ENCODE results near the gene MRPS18A.
A peak's percentile ranks its signal among the peaks of the same experiment; 100 is the strongest.
"Not testable (repeated sequence)": the region's sequence is repeated elsewhere in the genome, so short reads cannot be mapped to it uniquely, and the experiment has no call there.

The MRPS18A gene

DNA sequence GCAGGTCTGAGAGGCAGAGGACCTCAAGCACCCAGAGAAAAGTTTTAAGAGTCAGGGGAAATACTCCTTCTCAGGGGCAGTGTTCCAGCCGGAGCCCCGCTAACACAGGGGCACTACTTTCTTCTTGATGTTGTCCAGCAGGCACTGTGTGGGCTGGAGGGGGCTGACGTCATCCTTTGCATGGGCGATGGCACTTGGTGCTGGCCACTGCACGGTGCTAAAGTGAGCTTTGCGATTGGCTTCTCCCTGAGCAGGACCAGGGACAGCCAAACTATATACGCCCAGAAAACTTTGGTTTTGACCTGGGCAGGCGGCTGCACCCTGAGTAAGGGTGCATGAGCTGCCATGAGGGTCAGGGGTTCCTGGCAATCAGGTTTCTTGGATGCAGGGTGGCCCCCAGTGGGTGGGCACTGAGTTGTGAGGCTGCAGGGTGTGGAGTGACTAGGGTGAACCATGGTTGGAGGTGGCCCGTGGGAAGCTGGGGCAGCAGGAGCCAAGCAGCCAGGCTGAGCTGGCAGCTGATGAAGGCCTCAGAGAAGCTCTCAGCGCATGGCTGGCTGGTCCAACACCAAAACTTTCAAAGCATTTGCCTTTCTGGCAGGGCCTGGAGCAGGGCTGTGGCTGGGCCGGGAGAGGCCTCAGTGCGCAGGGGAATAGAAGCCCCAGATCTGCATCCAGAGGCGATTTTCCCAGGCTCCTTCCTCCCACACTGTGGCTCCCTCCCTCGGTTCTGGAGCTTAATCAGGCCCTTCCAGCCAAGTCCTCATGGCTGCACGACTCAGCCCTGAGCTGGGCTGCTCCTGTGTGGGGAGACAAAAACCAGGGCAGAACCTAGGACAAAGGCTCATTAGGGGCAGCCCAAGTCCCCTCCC lies 18.3 kb downstream of the MRPS18A start:
- DNase-seq, result no peak

GRCh38 chr6:43668151-43669028 lies 19.2 kb downstream of the MRPS18A start:
- DNase-seq, result peak; percentile 52

DNA sequence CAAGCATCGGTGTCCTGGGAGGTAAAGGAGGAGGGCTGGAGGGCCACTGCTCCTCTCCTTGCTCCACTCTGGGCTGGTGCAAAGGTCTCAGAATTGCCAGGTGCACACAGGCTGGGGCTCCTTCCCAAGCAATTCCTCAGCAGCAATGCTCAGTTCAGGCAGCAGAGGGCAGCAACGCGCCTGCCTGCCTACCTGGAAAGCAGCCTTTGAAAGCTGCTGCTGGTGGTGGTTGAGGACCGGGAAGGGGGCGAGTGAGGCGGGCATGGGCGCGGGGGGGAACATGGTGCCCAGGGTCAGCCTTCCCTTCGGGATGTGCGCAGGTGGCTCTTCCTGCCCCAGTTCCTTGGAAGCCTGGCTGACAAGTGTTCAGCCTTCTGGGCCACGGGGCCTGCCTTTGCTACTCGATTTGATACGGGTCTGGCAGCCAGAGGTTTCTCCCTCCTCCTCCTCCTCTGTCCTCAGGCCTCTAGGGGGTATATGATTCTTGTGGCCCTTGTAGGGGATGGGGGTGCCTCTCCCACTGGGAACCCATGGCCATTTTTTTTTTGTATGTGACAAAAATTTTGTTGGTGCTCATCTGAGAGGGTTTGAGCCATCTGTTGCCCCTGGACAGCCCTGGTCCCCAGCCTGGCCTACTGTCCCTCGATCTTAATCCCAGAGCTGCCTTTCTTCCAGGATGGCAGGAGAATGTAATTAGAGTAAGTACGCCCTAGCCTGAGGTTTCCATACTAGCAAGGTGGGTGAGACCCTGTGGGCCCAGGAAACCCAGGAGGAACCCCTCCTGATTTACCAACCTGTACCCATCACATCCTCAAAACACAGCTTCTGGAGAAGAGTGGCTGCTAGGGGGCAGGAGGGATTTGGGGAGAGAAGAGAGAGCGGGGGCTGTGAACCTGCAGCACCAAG lies 20.1 kb downstream of the MRPS18A start:
- DNase-seq, result peak; percentile 85

DNA sequence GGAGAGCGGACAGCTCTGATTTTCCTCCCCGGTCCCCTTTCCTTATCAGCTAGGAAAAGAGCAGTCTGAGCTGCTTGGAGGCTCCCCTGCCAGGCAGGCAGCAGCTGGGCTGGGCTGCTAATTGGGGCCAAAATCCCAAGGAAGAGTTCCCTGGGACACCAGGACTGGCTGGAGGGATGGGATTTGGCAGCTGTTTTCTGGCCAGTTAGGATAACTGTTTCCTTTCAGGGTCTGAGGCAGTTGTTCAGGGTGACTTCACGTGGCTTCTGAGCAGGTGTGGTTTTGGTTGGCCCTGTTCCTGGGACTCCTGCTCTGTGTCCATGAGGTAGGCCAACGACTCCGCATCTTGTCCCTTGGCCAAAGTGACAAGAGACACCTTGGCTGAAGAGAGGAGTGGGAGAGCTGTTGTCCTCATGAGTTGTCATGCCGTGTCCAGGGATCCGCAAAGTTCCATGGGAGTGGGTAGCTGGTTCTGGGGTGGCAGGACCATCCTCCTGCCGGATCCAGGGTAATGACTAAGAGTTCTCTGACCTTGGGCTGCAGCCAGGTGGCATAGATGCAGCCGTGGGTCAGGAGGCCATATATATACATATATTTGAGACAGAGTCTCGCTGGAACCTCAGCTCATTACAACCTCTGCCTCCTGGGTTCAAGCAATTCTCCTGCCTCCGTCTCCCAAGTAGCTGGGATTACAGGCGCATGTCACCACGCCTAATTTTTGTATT lies 21.2 kb downstream of the MRPS18A start:
- no peak for DNase-seq

- no peak for DNase-seq
These were observed 22.2 kb downstream of the MRPS18A start for GRCh38 chr6:43665376-43665775.

GRCh38 chr6:43662948-43663347 lies 24.6 kb downstream of the MRPS18A start:
- DNase-seq, result not testable (repeated sequence)

DNA sequence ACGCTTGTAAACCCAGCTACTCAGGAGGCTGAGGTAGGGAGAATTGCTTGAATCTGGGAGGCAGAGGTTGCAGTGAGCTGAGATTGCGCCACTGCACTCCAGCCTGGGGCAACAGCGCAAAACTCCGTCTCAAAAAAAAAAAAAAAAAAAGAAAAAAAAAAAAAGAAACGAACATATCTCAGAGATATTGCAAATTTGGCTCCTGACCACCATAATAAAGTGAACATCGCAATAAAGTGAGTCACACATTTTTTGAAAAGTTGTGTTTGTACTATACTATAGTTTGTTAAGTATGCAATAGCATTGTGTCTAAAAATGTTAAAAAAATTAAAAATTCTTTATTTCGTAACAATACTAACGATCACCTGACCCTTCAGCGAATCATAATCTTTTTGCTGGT lies 29.4 kb downstream of the MRPS18A start:
- no peak for DNase-seq

GRCh38 chr6:43657221-43657802 lies 30.3 kb downstream of the MRPS18A start:
- DNase-seq, result no peak

- not testable (repeated sequence) for DNase-seq
These were observed 34.8 kb downstream of the MRPS18A start for GRCh38 chr6:43652822-43653221.

- DNase-seq, result no peak
These were observed 39.3 kb downstream of the MRPS18A start for GRCh38 chr6:43648248-43648647.

GRCh38 chr6:43647613-43648012 lies 40.0 kb downstream of the MRPS18A start:
- DNase-seq, result no peak

- no peak for DNase-seq
These were observed 42.0 kb downstream of the MRPS18A start for GRCh38 chr6:43645613-43645964.

- peak; percentile 70 for DNase-seq
These were observed 42.5 kb downstream of the MRPS18A start, which contains the start of gene RSPH9 for GRCh38 chr6:43644940-43645612. Gene RSPH9, plus strand, starts transcription at chr6:43645036. Its CDS starts 63 bp downstream, at chr6:43645099.

DNA sequence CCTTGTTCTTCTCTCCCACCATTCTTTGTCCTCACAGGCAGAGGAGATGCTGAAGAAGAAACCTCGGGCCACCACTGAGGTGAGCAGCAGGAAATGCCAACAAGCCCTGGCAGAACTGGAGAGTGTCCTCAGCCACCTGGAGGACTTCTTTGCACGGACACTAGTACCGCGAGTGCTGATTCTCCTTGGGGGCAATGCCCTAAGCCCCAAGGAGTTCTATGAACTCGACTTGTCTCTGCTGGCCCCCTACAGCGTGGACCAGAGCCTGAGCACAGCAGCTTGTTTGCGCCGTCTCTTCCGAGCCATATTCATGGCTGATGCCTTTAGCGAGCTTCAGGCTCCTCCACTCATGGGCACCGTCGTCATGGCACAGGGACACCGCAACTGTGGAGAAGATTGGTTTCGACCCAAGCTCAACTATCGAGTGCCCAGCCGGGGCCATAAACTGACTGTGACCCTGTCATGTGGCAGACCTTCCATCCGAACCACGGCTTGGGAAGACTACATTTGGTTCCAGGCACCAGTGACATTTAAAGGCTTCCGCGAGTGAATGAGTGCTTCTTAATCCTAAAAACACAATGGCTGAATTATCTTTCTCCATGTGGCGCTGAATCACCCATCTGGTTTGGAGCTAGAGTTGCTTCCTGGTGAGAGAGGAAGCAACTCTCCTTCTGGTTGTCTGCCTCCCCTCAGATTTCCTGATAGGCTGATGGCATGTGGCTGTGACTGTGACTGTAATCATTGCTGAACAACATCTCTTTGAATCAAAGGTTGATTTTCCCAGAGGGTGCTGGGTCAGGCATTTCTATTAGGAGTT lies 47.4 kb downstream of the MRPS18A start:
- DNase-seq, result no peak

GRCh38 chr6:43636308-43636659 lies 51.3 kb downstream of the MRPS18A start:
- DNase-seq, result no peak

DNA sequence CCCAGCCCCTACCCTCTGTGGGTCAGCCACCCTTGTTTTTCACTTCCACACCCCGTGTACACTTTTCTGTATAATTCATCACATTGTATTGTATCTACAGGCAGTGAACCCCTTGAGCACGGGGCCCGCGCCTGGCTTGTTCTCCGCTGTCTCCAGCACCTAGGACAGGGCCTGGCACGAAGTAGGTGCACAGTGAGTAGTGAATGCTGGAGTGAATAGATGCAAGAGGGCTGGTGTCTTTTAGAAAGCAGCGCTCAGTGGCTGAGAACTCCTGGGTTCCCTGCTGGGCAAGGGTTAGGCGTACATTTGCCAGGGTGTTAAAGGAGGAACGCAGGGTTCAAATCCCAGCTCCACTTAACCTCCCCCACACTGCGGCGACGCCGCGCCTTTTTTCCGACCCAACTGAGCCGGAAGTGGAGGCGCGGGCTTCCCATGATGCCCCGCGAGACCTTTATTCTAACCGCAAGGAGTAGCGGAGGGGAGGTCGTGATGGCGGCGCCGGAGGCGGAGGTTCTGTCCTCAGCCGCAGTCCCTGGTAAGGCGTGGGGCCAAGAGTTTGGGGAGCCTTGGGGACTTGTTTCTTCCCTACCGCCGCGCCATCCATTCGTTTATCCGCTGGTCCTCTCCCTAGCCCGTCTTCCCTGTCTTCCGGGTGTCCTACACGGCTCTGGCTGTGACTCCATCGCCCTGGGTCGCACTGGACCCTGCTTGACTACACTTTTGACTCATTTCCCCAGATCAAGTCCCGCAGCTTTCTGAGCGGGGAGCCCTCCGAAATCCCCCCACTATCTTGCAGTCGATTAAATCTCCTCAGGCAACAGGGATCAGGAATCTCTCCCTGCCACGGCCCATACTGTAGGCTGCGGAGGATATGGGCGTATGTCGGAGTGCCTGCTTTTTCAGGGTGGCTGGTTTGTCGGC lies 51.9 kb downstream of the MRPS18A start, which contains the start of gene MAD2L1BP:
Gene MAD2L1BP (plus strand): TSS at position 454 of the 921 bp plus-strand sequence. CDS start 36 bp downstream, at position 490.
- DNase-seq, result peak; percentile 88

DNA sequence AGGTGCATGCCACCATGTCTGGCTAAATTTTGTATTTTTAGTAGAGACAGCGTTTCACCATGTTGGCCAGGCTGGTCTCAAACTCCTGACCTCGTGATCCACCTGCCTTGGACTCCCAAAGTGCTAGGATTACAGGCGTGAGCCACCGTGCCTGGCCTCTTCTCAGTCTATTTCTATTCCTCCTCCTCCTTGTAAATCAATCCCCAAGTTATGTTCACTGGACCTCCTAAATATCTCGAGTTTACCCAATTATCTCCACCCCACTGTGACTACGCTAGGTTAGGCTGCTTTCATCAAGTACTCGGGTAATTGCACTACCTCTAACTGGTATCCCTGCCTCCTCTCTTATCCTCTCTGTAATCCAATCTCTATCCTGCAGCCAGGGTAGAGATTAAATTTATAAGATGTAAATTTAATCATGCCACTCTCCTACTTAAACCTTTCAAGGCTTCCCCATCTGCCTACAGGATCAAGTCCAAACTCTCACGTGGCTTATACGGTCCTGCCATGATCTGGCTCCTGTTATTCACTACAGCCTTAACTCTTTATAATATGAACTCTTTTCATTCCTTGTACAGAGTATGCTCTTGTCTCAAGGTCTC lies 52.8 kb downstream of the MRPS18A start:
- no peak for DNase-seq

DNA sequence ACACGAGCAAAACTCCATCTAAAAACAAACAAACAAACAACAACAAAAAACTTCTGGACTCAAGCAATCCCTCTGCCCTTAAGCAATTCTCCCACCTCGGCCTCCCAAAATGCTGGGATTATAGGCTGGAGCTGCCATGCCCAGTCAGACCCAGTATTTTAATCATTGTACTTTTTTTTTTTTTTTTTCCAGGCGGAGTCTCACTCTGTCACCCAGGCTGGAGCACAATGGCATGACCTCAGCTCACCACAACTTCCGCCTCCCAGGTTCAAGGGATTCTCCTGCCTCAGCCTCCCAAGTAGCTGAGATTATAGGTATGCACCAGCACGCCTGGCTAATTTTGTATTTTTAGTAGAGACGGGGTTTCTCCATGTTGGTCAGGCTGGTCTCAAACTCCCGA lies 54.6 kb downstream of the MRPS18A start:
- DNase-seq, result not testable (repeated sequence)
